Activated CD4-positive, alpha-beta T cell treated with anti-CD3 and anti-CD28 coated beads for 36 hours (primary cell): Measurements from ENCODE around the gene NKIRAS1. TPM values are rescaled to one million over a fixed set of nuclear protein-coding genes. Genes with fewer than 3 reads are reported as not detected.

ENCODE experiments used
- ATAC-seq: fragments of 200-7000 bp; cut with Tn5 transposase; one replicate; pipeline ENCODE4 v1.10.0; 2021; ENCODE audit warnings: mild to moderate bottlenecking, moderate library complexity
- CTCF ChIA-PET: fragments of 350-600 bp; sonication (Branson Sonifier 250); formaldehyde crosslinking; loops from one replicate; lab custom pipeline; 2021; ENCODE audit warnings: antibody characterized with exemption; lab: Charles Lee
- POLR2A ChIA-PET: fragments of 350-600 bp; sonication (Branson Sonifier 250); formaldehyde crosslinking; loops from one replicate; lab custom pipeline; 2021; ENCODE audit warnings: antibody characterized with exemption, inconsistent platforms; lab: Charles Lee
- DNase-seq: peaks from one replicate; pipeline ENCODE4 v3.0.0-alpha.2; 2020
- H3K27ac Mint-ChIP-seq: one replicate; pipeline ENCODE4 v1.8.0; 2021; ENCODE audit warnings: mixed read lengths
- H3K27me3 Mint-ChIP-seq: one replicate; pipeline ENCODE4 v1.8.0; 2021; ENCODE audit warnings: mixed read lengths
- H3K36me3 Mint-ChIP-seq: one replicate; pipeline ENCODE4 v1.8.0; 2021; ENCODE audit warnings: low read depth, mixed read lengths
- H3K4me1 Mint-ChIP-seq: one replicate; pipeline ENCODE4 v1.8.0; 2021; ENCODE audit warnings: mixed read lengths
- H3K4me3 Mint-ChIP-seq: one replicate; pipeline ENCODE4 v1.8.0; 2021; ENCODE audit warnings: mild to moderate bottlenecking, moderate library complexity, mixed read lengths
- H3K9me3 Mint-ChIP-seq: one replicate; pipeline ENCODE4 v1.8.0; 2021; ENCODE audit warnings: low read depth, mixed read lengths
- intact Hi-C, 2 experiments: fragments of 100-400 bp; cut with DNase I in 1 of 2; cut with micrococcal nuclease in 1 of 2; formaldehyde crosslinking; loops; one replicate each; pipeline versions ENCODE4 v1.14.2 to v1.15.1; 2022 to 2024; cut with DNase I, micrococcal nuclease
- total RNA-seq, 2 experiments: library from RNA; stranded (reverse); gene quantifications; one replicate each; pipeline ENCODE4 v1.2.3, GENCODE V29; 2021

NKIRAS1 gene
- total RNA-seq, 2 experiments from 2014 or later, result 2.8 to 3.5 TPM

GRCh38 chr3:23941440-23941839 is 24.6 kb upstream of the NKIRAS1 start:
- no peak for ATAC-seq
- Mint-ChIP-seq H3K36me3 (no peaks in the 10 kb centered on the region), H3K9me3 (no peaks in the 10 kb centered on the region), H3K4me1 (peaks cover 7% of the 10 kb centered on the region), H3K4me3 (no peak overlapping the region), H3K27me3 (peaks cover 10% of the 10 kb centered on the region), H3K27ac (no peak overlapping the region)
- POLR2A ChIA-PET, result no interaction called here
- intact Hi-C loops, result loop anchor here (10.0 kb wide), 2 partner anchors 1723 to 1843 kb away; partner anchors contain the start of genes NGLY1 (in 1 of the 2) and TOP2B (in 1 of the 2)
- DNase-seq, result no peak
- CTCF ChIA-PET, result interaction anchor here (0.6 to 0.7 kb wide), 2 partner anchors 145 to 1375 kb away, joined by 3 to 4 read pairs; no protein-coding TSS in a partner anchor

- H3K4me3 Mint-ChIP-seq, result no peak overlapping the region
- H3K9me3 Mint-ChIP-seq, result no peaks in the 10 kb centered on the region
- H3K27me3 Mint-ChIP-seq, result peaks cover 10% of the 10 kb centered on the region
- H3K4me1 Mint-ChIP-seq, result peaks cover 7% of the 10 kb centered on the region
- intact Hi-C loops, result loop anchor here (10.0 kb wide), 2 partner anchors 1724 to 1844 kb away; partner anchors contain the start of genes NGLY1 (in 1 of the 2) and TOP2B (in 1 of the 2)
- CTCF ChIA-PET, result interaction anchor here (0.6 to 1.3 kb wide), 3 partner anchors 18 to 1375 kb away, joined by 3 to 4 read pairs (median 3); no protein-coding TSS in a partner anchor
- DNase-seq, result no peak
- POLR2A ChIA-PET, result no interaction called here
- no peak for ATAC-seq
- no peak overlapping the region for H3K27ac Mint-ChIP-seq
- no peaks in the 10 kb centered on the region for H3K36me3 Mint-ChIP-seq
These were observed 24.0 kb upstream of the NKIRAS1 start for GRCh38 chr3:23940775-23941174.

- no peak for DNase-seq
- no peak for ATAC-seq
- Mint-ChIP-seq H3K4me3 (no peak overlapping the region), H3K27ac (no peak overlapping the region), H3K4me1 (no peaks in the 10 kb centered on the region), H3K27me3 (peaks cover 2% of the 10 kb centered on the region), H3K36me3 (no peaks in the 10 kb centered on the region), H3K9me3 (no peaks in the 10 kb centered on the region)
- ChIA-PET CTCF (no interaction called here), POLR2A (no interaction called here)
- intact Hi-C loops, result no loop called here
These were observed 21.9 kb upstream of the NKIRAS1 start for GRCh38 chr3:23938688-23939087.

GRCh38 chr3:23937296-23937695 is 20.5 kb upstream of the NKIRAS1 start:
- ChIA-PET CTCF (interaction anchor here (0.7 kb wide), 1 partner anchor 67 kb away, joined by 4 read pairs; no protein-coding TSS in a partner anchor), POLR2A (no interaction called here)
- H3K4me1 Mint-ChIP-seq, result no peaks in the 10 kb centered on the region
- no peak overlapping the region for H3K4me3 Mint-ChIP-seq
- DNase-seq, result no peak
- intact Hi-C loops, result no loop called here
- H3K9me3 Mint-ChIP-seq, result no peaks in the 10 kb centered on the region
- no peak for ATAC-seq
- no peaks in the 10 kb centered on the region for H3K36me3 Mint-ChIP-seq
- H3K27ac Mint-ChIP-seq, result no peak overlapping the region
- no peaks in the 10 kb centered on the region for H3K27me3 Mint-ChIP-seq

GRCh38 chr3:23934253-23934652 is 17.5 kb upstream of the NKIRAS1 start:
- DNase-seq (no peak), ATAC-seq (no peak)
- Mint-ChIP-seq H3K27me3 (no peaks in the 10 kb centered on the region), H3K9me3 (no peaks in the 10 kb centered on the region), H3K4me1 (no peaks in the 10 kb centered on the region), H3K36me3 (no peaks in the 10 kb centered on the region), H3K27ac (no peak overlapping the region), H3K4me3 (no peak overlapping the region)
- ChIA-PET CTCF (interaction anchor here (0.7 kb wide), 1 partner anchor 1768 kb away, joined by 3 read pairs; no protein-coding TSS in a partner anchor), POLR2A (no interaction called here)
- intact Hi-C loops, result no loop called here

GRCh38 chr3:23932571-23932970 is 15.8 kb upstream of the NKIRAS1 start:
- ChIA-PET CTCF (interaction anchor here (0.6 kb wide), 1 partner anchor 18 kb away, joined by 3 read pairs; no protein-coding TSS in a partner anchor), POLR2A (no interaction called here)
- Mint-ChIP-seq H3K4me3 (no peak overlapping the region), H3K4me1 (peaks cover 2% of the 10 kb centered on the region), H3K27me3 (no peaks in the 10 kb centered on the region), H3K9me3 (no peaks in the 10 kb centered on the region), H3K36me3 (no peaks in the 10 kb centered on the region), H3K27ac (no peak overlapping the region)
- no peak for ATAC-seq
- DNase-seq, result no peak
- intact Hi-C loops, result no loop called here

- Mint-ChIP-seq H3K36me3 (no peaks in the 10 kb centered on the region), H3K27me3 (no peaks in the 10 kb centered on the region), H3K4me3 (no peak overlapping the region), H3K27ac (no peak overlapping the region), H3K9me3 (no peaks in the 10 kb centered on the region), H3K4me1 (peaks cover 2% of the 10 kb centered on the region)
- no peak for DNase-seq
- POLR2A ChIA-PET, result no interaction called here
- intact Hi-C loops, result no loop called here
- ATAC-seq, result no peak
- CTCF ChIA-PET, result no interaction called here
These were observed 14.8 kb upstream of the NKIRAS1 start for GRCh38 chr3:23931597-23931996.

GRCh38 chr3:23928524-23928923 is 11.7 kb upstream of the NKIRAS1 start:
- intact Hi-C loops, result no loop called here
- Mint-ChIP-seq H3K27me3 (no peaks in the 10 kb centered on the region), H3K4me1 (peaks cover 2% of the 10 kb centered on the region), H3K4me3 (no peak overlapping the region), H3K36me3 (no peaks in the 10 kb centered on the region), H3K9me3 (no peaks in the 10 kb centered on the region), H3K27ac (no peak overlapping the region)
- POLR2A ChIA-PET, result interaction anchor here (0.5 to 0.6 kb wide), 2 partner anchors 12 to 75 kb away, joined by 3 read pairs; partner anchors contain the start of genes NKIRAS1 and RPL15
- DNase-seq (no peak), ATAC-seq (no peak)
- CTCF ChIA-PET, result no interaction called here

GRCh38 chr3:23926736-23927135 is 9.9 kb upstream of the NKIRAS1 start:
- H3K27me3 Mint-ChIP-seq, result no peaks in the 10 kb centered on the region
- no peak for DNase-seq
- H3K4me3 Mint-ChIP-seq, result no peak overlapping the region
- no peak overlapping the region for H3K27ac Mint-ChIP-seq
- intact Hi-C loops, result no loop called here
- ATAC-seq, result no peak
- ChIA-PET CTCF (interaction anchor here (1.0 kb wide), 1 partner anchor 9 kb away, joined by 3 read pairs; no protein-coding TSS in a partner anchor), POLR2A (interaction anchor here (0.8 to 1.1 kb wide), 2 partner anchors 10 to 53 kb away, joined by 3 to 6 read pairs; partner anchors contain the start of genes NKIRAS1 and RPL15)
- H3K9me3 Mint-ChIP-seq, result no peaks in the 10 kb centered on the region
- peaks cover 2% of the 10 kb centered on the region for H3K4me1 Mint-ChIP-seq
- peaks cover 2% of the 10 kb centered on the region for H3K36me3 Mint-ChIP-seq

- ChIA-PET CTCF (interaction anchor here (1.0 kb wide), 1 partner anchor 9 kb away, joined by 3 read pairs; no protein-coding TSS in a partner anchor), POLR2A (interaction anchor here (1.1 kb wide), 1 partner anchor 9 kb away, joined by 3 read pairs; the partner anchor contains the start of genes NKIRAS1 and RPL15)
- ATAC-seq (no peak), DNase-seq (no peak)
- Mint-ChIP-seq H3K4me1 (peaks cover 2% of the 10 kb centered on the region), H3K27me3 (no peaks in the 10 kb centered on the region), H3K27ac (no peak overlapping the region), H3K4me3 (no peak overlapping the region), H3K9me3 (no peaks in the 10 kb centered on the region), H3K36me3 (peaks cover 5% of the 10 kb centered on the region)
- intact Hi-C loops, result no loop called here
These were observed 9.5 kb upstream of the NKIRAS1 start for GRCh38 chr3:23926246-23926645.

GRCh38 chr3:23923786-23924185 is 7.0 kb upstream of the NKIRAS1 start:
- Mint-ChIP-seq H3K4me1 (peaks cover 18% of the 10 kb centered on the region), H3K27ac (no peak overlapping the region), H3K9me3 (no peaks in the 10 kb centered on the region), H3K27me3 (no peaks in the 10 kb centered on the region), H3K4me3 (no peak overlapping the region), H3K36me3 (peaks cover 27% of the 10 kb centered on the region)
- ATAC-seq (no peak), DNase-seq (no peak)
- intact Hi-C loops, result no loop called here
- ChIA-PET CTCF (interaction anchor here (0.8 kb wide), 1 partner anchor 17 kb away, joined by 3 read pairs; no protein-coding TSS in a partner anchor), POLR2A (interaction anchor here (0.6 kb wide), 1 partner anchor 12 kb away, joined by 3 read pairs; no protein-coding TSS in a partner anchor)

- H3K9me3 Mint-ChIP-seq, result no peaks in the 10 kb centered on the region
- ChIA-PET POLR2A (interaction anchor here (0.9 kb wide), 1 partner anchor 111 kb away, joined by 4 read pairs; no protein-coding TSS in a partner anchor), CTCF (interaction anchor here (1.2 kb wide), 1 partner anchor 23 kb away, joined by 3 read pairs; no protein-coding TSS in a partner anchor)
- ATAC-seq (no peak), DNase-seq (no peak)
- H3K4me1 Mint-ChIP-seq, result peaks cover 23% of the 10 kb centered on the region
- H3K27ac Mint-ChIP-seq, result peak overlapping the region; percentile 1
- peaks cover 50% of the 10 kb centered on the region for H3K36me3 Mint-ChIP-seq
- intact Hi-C loops, result no loop called here
- H3K27me3 Mint-ChIP-seq, result no peaks in the 10 kb centered on the region
- H3K4me3 Mint-ChIP-seq, result no peak overlapping the region
These were observed 4.3 kb upstream of the NKIRAS1 start for GRCh38 chr3:23921052-23921511.
